HepG2 (cell line): ENCODE measurements around the gene PDE3B. TPM values are rescaled to one million over a fixed set of nuclear protein-coding genes. Genes with fewer than 3 reads are reported as not detected.

Experiments used
- ARNTL ChIP-seq: sonication (generic); formaldehyde crosslinking; IDR thresholded peaks from 2 replicates; pipeline ENCODE4 v1.4.0; 2020; ENCODE audit warnings: mild to moderate bottlenecking, missing genetic modification reagents
- BRD4 ChIP-seq: sonication (generic); formaldehyde crosslinking; IDR thresholded peaks from 2 replicates; pipeline ENCODE4 v1.4.0; 2020; ENCODE audit warnings: missing genetic modification reagents
- CENPT ChIP-seq: sonication (generic); formaldehyde crosslinking; IDR thresholded peaks from 2 replicates; pipeline ENCODE4 v1.8.0; 2022; ENCODE audit warnings: low read depth, mild to moderate bottlenecking, moderate library complexity, missing genetic modification reagents
- MTF2 ChIP-seq: sonication (generic); formaldehyde crosslinking; IDR thresholded peaks from 2 replicates; pipeline ENCODE4 v1.5.0; 2020; ENCODE audit warnings: missing genetic modification reagents, borderline replicate concordance
- RELA ChIP-seq: sonication (generic); formaldehyde crosslinking; IDR thresholded peaks from 2 replicates; pipeline ENCODE4 v1.4.0; 2020; ENCODE audit warnings: missing genetic modification reagents
- RFXANK ChIP-seq: IDR thresholded peaks from 2 replicates; pipeline ENCODE4 v1.6.1; 2016
- RORA ChIP-seq: sonication (generic); formaldehyde crosslinking; IDR thresholded peaks from 2 replicates; pipeline ENCODE4 v1.5.0; 2020; ENCODE audit warnings: mild to moderate bottlenecking, missing genetic modification reagents, moderate library complexity
- SAFB2 ChIP-seq: sonication (generic); formaldehyde crosslinking; IDR thresholded peaks from 2 replicates; pipeline ENCODE4 v1.5.1; 2020; ENCODE audit warnings: missing genetic modification reagents, low read depth, mild to moderate bottlenecking, borderline replicate concordance
- TCF7 ChIP-seq: sonication (generic); IDR thresholded peaks from 2 replicates; pipeline ENCODE4 v1.6.1; 2016; ENCODE audit warnings: antibody characterized with exemption, low read depth
- TGIF2 ChIP-seq: IDR thresholded peaks from 2 replicates; pipeline ENCODE4 v1.6.1; 2016; ENCODE audit warnings: control low read depth, missing compliant biosample characterization
- ZSCAN20 ChIP-seq: sonication (generic); formaldehyde crosslinking; IDR thresholded peaks from 2 replicates; pipeline ENCODE4 v1.4.0; 2020; ENCODE audit warnings: missing genetic modification reagents, mild to moderate bottlenecking, borderline replicate concordance
- polyA plus RNA-seq, 8 experiments: library from polyadenylated mRNA; depleted of rRNA in 3 of 8; stranded (reverse) in 7 of 8; unstranded in 1 of 8; fragments of >200 nt; fragmentation: Illumina TruSeq in 4 of 8; extraction: Trizol in 4 of 8; gene quantifications; 2 replicates each; pipeline versions ENCODE4 v1.2.1 to v1.2.3, GENCODE V29; 2011 to 2016; ENCODE audit warnings: low read depth in 4 of 8, missing spikeins in 1 of 8, mixed read lengths in 1 of 8; ENCODE audit not compliant: insufficient read depth in 1 of 8
- total RNA-seq, 5 experiments: library from RNA; depleted of rRNA; stranded (reverse); fragments of >200 nt; fragmentation: Illumina TruSeq; extraction: Trizol; gene quantifications; 2 replicates each; pipeline ENCODE4 v1.2.3, GENCODE V29; 2016; ENCODE audit warnings: low read depth in 1 of 5
- TF ChIP-seq, protein P1 (sequence below): sonication (generic); formaldehyde crosslinking; IDR thresholded peaks from 2 replicates; pipeline ENCODE4 v1.4.0; 2020; ENCODE audit warnings: mild to moderate bottlenecking, missing genetic modification reagents
- TF ChIP-seq, protein P2 (sequence below): sonication (generic); formaldehyde crosslinking; IDR thresholded peaks from 2 replicates; pipeline ENCODE4 v1.4.0; 2020; ENCODE audit warnings: missing genetic modification reagents
- TF ChIP-seq, protein P3 (sequence below): sonication (generic); formaldehyde crosslinking; IDR thresholded peaks from 2 replicates; pipeline ENCODE4 v1.5.1; 2020; ENCODE audit warnings: mild to moderate bottlenecking, missing genetic modification reagents, borderline replicate concordance
- TF ChIP-seq, protein P4 (sequence below): IDR thresholded peaks from 2 replicates; pipeline ENCODE4 v1.6.1; 2016; ENCODE audit warnings: mild to moderate bottlenecking
- TF ChIP-seq, protein P5 (sequence below): sonication (generic); formaldehyde crosslinking; IDR thresholded peaks from 2 replicates; pipeline ENCODE4 v1.4.0; 2020; ENCODE audit warnings: missing genetic modification reagents
- TF ChIP-seq, protein P6 (sequence below): sonication (generic); formaldehyde crosslinking; IDR thresholded peaks from 2 replicates; pipeline ENCODE4 v1.4.0; 2020; ENCODE audit warnings: missing genetic modification reagents, borderline replicate concordance

Gene PDE3B
- total and polyA plus RNA-seq, 2 of the 13 experiments (the other 11 are each of a cell fraction or from before 2014, with no cell fraction given), result 14.1 to 26.5 TPM

DNA sequence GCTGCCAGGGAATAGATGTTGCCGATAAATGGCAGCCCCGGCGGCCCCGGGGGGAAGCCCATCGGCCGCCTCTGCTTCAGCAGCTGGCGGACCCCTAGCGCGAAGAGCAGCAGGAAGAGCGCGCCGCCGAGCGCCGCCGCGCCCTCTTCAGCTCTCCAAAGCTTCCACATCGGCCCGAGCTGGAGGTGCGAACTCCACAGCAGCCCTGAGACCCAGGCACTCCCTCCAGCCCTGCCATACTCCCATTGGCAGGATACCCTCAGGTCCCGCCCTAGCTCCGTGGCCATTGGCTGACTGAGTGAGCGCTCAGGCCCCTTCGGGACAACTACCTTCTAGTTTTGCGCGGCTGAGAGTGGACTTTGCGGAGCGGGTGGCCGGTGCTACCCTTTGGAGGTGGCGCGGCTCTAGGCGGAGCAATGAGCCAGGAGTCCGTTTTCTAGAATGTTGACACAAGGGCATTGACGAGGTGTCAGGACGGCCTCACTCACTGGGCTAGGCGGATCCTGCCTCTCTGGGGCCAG lies 248.5 kb downstream of the PDE3B start, which contains the start of gene CYP2R1 (continued):
- TF ChIP-seq, protein P1, sequence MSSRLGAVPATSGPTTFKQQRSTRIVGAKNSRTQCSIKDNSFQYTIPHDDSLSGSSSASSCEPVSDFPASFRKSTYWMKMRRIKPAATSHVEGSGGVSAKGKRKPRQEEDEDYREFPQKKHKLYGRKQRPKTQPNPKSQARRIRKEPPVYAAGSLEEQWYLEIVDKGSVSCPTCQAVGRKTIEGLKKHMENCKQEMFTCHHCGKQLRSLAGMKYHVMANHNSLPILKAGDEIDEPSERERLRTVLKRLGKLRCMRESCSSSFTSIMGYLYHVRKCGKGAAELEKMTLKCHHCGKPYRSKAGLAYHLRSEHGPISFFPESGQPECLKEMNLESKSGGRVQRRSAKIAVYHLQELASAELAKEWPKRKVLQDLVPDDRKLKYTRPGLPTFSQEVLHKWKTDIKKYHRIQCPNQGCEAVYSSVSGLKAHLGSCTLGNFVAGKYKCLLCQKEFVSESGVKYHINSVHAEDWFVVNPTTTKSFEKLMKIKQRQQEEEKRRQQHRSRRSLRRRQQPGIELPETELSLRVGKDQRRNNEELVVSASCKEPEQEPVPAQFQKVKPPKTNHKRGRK (CRISPR knock-in tag), result no peak
- TF ChIP-seq TCF7 (no peak), ARNTL (CRISPR knock-in tag) (no peak), RFXANK (no peak), SAFB2 (CRISPR knock-in tag) (no peak), BRD4 (CRISPR knock-in tag) (no peak), TGIF2 (CRISPR knock-in tag) (no peak), RELA (CRISPR knock-in tag) (no peak), MTF2 (CRISPR knock-in tag) (no peak), ZSCAN20 (no peak), CENPT (CRISPR knock-in tag) (no peak), RORA (CRISPR knock-in tag) (no peak)
- TF ChIP-seq, protein P2, sequence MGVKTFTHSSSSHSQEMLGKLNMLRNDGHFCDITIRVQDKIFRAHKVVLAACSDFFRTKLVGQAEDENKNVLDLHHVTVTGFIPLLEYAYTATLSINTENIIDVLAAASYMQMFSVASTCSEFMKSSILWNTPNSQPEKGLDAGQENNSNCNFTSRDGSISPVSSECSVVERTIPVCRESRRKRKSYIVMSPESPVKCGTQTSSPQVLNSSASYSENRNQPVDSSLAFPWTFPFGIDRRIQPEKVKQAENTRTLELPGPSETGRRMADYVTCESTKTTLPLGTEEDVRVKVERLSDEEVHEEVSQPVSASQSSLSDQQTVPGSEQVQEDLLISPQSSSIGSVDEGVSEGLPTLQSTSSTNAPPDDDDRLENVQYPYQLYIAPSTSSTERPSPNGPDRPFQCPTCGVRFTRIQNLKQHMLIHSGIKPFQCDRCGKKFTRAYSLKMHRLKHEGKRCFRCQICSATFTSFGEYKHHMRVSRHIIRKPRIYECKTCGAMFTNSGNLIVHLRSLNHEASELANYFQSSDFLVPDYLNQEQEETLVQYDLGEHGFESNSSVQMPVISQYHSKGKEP (CRISPR knock-in tag), result no peak
- TF ChIP-seq, protein P3, sequence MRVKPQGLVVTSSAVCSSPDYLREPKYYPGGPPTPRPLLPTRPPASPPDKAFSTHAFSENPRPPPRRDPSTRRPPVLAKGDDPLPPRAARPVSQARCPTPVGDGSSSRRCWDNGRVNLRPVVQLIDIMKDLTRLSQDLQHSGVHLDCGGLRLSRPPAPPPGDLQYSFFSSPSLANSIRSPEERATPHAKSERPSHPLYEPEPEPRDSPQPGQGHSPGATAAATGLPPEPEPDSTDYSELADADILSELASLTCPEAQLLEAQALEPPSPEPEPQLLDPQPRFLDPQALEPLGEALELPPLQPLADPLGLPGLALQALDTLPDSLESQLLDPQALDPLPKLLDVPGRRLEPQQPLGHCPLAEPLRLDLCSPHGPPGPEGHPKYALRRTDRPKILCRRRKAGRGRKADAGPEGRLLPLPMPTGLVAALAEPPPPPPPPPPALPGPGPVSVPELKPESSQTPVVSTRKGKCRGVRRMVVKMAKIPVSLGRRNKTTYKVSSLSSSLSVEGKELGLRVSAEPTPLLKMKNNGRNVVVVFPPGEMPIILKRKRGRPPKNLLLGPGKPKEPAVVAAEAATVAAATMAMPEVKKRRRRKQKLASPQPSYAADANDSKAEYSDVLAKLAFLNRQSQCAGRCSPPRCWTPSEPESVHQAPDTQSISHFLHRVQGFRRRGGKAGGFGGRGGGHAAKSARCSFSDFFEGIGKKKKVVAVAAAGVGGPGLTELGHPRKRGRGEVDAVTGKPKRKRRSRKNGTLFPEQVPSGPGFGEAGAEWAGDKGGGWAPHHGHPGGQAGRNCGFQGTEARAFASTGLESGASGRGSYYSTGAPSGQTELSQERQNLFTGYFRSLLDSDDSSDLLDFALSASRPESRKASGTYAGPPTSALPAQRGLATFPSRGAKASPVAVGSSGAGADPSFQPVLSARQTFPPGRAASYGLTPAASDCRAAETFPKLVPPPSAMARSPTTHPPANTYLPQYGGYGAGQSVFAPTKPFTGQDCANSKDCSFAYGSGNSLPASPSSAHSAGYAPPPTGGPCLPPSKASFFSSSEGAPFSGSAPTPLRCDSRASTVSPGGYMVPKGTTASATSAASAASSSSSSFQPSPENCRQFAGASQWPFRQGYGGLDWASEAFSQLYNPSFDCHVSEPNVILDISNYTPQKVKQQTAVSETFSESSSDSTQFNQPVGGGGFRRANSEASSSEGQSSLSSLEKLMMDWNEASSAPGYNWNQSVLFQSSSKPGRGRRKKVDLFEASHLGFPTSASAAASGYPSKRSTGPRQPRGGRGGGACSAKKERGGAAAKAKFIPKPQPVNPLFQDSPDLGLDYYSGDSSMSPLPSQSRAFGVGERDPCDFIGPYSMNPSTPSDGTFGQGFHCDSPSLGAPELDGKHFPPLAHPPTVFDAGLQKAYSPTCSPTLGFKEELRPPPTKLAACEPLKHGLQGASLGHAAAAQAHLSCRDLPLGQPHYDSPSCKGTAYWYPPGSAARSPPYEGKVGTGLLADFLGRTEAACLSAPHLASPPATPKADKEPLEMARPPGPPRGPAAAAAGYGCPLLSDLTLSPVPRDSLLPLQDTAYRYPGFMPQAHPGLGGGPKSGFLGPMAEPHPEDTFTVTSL, result no peak
- TF ChIP-seq, protein P4, sequence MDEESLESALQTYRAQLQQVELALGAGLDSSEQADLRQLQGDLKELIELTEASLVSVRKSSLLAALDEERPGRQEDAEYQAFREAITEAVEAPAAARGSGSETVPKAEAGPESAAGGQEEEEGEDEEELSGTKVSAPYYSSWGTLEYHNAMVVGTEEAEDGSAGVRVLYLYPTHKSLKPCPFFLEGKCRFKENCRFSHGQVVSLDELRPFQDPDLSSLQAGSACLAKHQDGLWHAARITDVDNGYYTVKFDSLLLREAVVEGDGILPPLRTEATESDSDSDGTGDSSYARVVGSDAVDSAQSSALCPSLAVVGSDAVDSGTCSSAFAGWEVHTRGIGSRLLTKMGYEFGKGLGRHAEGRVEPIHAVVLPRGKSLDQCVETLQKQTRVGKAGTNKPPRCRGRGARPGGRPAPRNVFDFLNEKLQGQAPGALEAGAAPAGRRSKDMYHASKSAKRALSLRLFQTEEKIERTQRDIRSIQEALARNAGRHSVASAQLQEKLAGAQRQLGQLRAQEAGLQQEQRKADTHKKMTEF, result no peak; the same call in 1 of the 2 replicates
- TF ChIP-seq, protein P5, sequence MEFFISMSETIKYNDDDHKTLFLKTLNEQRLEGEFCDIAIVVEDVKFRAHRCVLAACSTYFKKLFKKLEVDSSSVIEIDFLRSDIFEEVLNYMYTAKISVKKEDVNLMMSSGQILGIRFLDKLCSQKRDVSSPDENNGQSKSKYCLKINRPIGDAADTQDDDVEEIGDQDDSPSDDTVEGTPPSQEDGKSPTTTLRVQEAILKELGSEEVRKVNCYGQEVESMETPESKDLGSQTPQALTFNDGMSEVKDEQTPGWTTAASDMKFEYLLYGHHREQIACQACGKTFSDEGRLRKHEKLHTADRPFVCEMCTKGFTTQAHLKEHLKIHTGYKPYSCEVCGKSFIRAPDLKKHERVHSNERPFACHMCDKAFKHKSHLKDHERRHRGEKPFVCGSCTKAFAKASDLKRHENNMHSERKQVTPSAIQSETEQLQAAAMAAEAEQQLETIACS, result no peak
- TF ChIP-seq, protein P6, sequence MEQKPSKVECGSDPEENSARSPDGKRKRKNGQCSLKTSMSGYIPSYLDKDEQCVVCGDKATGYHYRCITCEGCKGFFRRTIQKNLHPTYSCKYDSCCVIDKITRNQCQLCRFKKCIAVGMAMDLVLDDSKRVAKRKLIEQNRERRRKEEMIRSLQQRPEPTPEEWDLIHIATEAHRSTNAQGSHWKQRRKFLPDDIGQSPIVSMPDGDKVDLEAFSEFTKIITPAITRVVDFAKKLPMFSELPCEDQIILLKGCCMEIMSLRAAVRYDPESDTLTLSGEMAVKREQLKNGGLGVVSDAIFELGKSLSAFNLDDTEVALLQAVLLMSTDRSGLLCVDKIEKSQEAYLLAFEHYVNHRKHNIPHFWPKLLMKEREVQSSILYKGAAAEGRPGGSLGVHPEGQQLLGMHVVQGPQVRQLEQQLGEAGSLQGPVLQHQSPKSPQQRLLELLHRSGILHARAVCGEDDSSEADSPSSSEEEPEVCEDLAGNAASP (CRISPR knock-in tag), result 0 out of 2 replicates have a peak, but pooled peaks have one; percentile 23
